ENCODE data around the gene DUSP15.
"Not testable (repeated sequence)": the region's sequence is repeated elsewhere in the genome, so short reads cannot be mapped to it uniquely, and the experiment has no call there.

- not testable (repeated sequence) for TF ChIP-seq EP300, CTCF, POLR2AphosphoS5 (IDR thresholded peaks at IDR 0.05)
These were observed 47.7 kb upstream of the DUSP15 start for GRCh38 chr20:31917962-31918412.
